Panc1 (cell line): ENCODE results near the gene ASCC3. TPM values are rescaled to one million over a fixed set of nuclear protein-coding genes. Genes with fewer than 3 reads are reported as not detected.

ENCODE experiments used
- ATAC-seq: fragments of 200-7000 bp; cut with Tn5 transposase; 2 replicates; pipeline ENCODE4 v1.9.1; 2020; ENCODE audit warnings: mild to moderate bottlenecking, moderate library complexity
- BruUV-seq: library from RNA; stranded (reverse); fragments of 400-500 nt; replicated peaks from 2 replicates; lab custom pipeline; 2021; lab: Mats Ljungman, UMichigan
- CTCF ChIA-PET: fragments of 300-600 bp; sonication (Branson Sonifier 250); formaldehyde crosslinking; loops from one replicate; lab custom pipeline; 2022; ENCODE audit warnings: antibody characterized with exemption; lab: Charles Lee
- POLR2A ChIA-PET: fragments of 300-600 bp; sonication (Branson Sonifier 250); formaldehyde crosslinking; loops from one replicate; lab custom pipeline; 2022; ENCODE audit warnings: antibody characterized with exemption; lab: Charles Lee
- DNase-seq: peaks from one replicate; pipeline ENCODE4 v3.0.0-alpha.2; 2010; ENCODE audit warnings: low read depth, low spot score
- H3K27ac ChIP-seq: 2 replicates; pipeline ENCODE4 v1.5.1; 2011; ENCODE audit warnings: mild to moderate bottlenecking, low read length, inconsistent platforms
- H3K27me3 ChIP-seq: fragments of 200-500 bp; sonication (Bioruptor generic); 2 replicates; pipeline ENCODE4 v1.6.0; 2014; ENCODE audit warnings: low read length, inconsistent platforms; ENCODE audit not compliant: control insufficient read depth, insufficient read depth
- H3K36me3 ChIP-seq: fragments of 200-500 bp; sonication (Bioruptor generic); 2 replicates; pipeline ENCODE4 v1.5.1; 2014; ENCODE audit warnings: inconsistent platforms, mild to moderate bottlenecking, low read length, moderate library complexity; ENCODE audit not compliant: control insufficient read depth, insufficient read depth
- H3K4me1 ChIP-seq: 2 replicates; pipeline ENCODE4 v1.5.1; 2011; ENCODE audit warnings: inconsistent platforms, mild to moderate bottlenecking, low read length, moderate library complexity; ENCODE audit not compliant: control insufficient read depth, insufficient read depth
- H3K4me3 ChIP-seq, 2 experiments: 2 replicates each; pipeline ENCODE4 v1.5.1; 2011 to 2012; ENCODE audit warnings: low read depth in 2 of 2, low read length in 2 of 2, mild to moderate bottlenecking in 2 of 2, inconsistent platforms in 1 of 2, moderate library complexity in 1 of 2
- H3K9me3 ChIP-seq: fragments of 200-500 bp; sonication (Bioruptor generic); 2 replicates; pipeline ENCODE4 v1.5.1; 2014; ENCODE audit warnings: low read depth, mild to moderate bottlenecking, inconsistent platforms, low read length, moderate library complexity; ENCODE audit not compliant: control insufficient read depth, insufficient read depth
- CTCF ChIP-seq: fragments of 450-650 bp; IDR thresholded peaks from 2 replicates; pipeline ENCODE4 v1.5.1; 2017; ENCODE audit warnings: mild to moderate bottlenecking
- POLR2AphosphoS5 ChIP-seq: IDR thresholded peaks from 2 replicates; pipeline ENCODE4 v1.6.1; 2012; ENCODE audit warnings: mild to moderate bottlenecking, low read depth, low read length, moderate library complexity
- REST ChIP-seq, 2 experiments: IDR thresholded peaks; 2 replicates each; pipeline ENCODE4 v1.6.1; 2011 to 2012; ENCODE audit warnings: low read depth in 2 of 2, control low read depth in 1 of 2, low read length in 1 of 2, mild to moderate bottlenecking in 1 of 2, moderate library complexity in 1 of 2; ENCODE audit not compliant: insufficient read depth in 1 of 2
- SIN3A ChIP-seq: IDR thresholded peaks from 2 replicates; pipeline ENCODE4 v1.6.1; 2012; ENCODE audit warnings: low read depth, mild to moderate bottlenecking, low read length, moderate library complexity, borderline replicate concordance; ENCODE audit not compliant: insufficient read depth
- TCF7L2 ChIP-seq: IDR thresholded peaks from 2 replicates; pipeline ENCODE4 v1.6.1; 2011; ENCODE audit warnings: mild to moderate bottlenecking, low read depth, low read length, inconsistent platforms
- in situ Hi-C: cut with HindIII; loops from 2 replicates; pipeline ENCODE4 v1.10.0; 2016; ENCODE audit warnings: low sequenced_read_pairs, low pct_unique_long_range_greater_than_20kb
- intact Hi-C: fragments of 100-400 bp; cut with micrococcal nuclease; formaldehyde crosslinking; loops from one replicate; pipeline ENCODE4 v1.10.0; 2022; ENCODE audit not compliant: unreplicated experiment
- total RNA-seq: library from RNA; stranded (reverse); gene quantifications from one replicate; pipeline ENCODE4 v1.2.1, GENCODE V29; 2021; ENCODE audit not compliant: unreplicated experiment

Gene ASCC3
- total RNA-seq, 1 experiment from 2014 or later, result 46.9 TPM

- in situ Hi-C loops, result no loop called here
- Histone ChIP-seq H3K36me3 (no peaks in the 10 kb centered on the region), H3K4me1 (no peaks in the 10 kb centered on the region), H3K27me3 (no peaks in the 10 kb centered on the region), H3K9me3 (no peaks in the 10 kb centered on the region), H3K27ac (no peak overlapping the region), H3K4me3 (no peak overlapping the region)
- intact Hi-C loops, result no loop called here
- ChIA-PET POLR2A (no interaction called here), CTCF (no interaction called here)
- BruUV-seq, result no TSS peak
- no peak for DNase-seq
- ATAC-seq, result no peak
- TF ChIP-seq POLR2AphosphoS5, result no peak
- no peak for TF ChIP-seq CTCF
- TF ChIP-seq REST (IDR thresholded peaks at IDR 0.05; ENCODE audit: insufficient read depth in 1 of 2, low read depth in 2 of 2, low read length in 1 of 2), result no peak
- TF ChIP-seq TCF7L2, result no peak
- no peak for TF ChIP-seq SIN3A
These were observed 58.1 kb downstream of the ASCC3 start for GRCh38 chr6:100823041-100823440.

GRCh38 chr6:100818066-100818465 is 63.1 kb downstream of the ASCC3 start:
- no peaks in the 10 kb centered on the region for H3K27me3 ChIP-seq
- POLR2A ChIA-PET, result no interaction called here
- H3K27ac ChIP-seq, result no peak overlapping the region
- CTCF ChIA-PET, result no interaction called here
- H3K4me1 ChIP-seq, result no peaks in the 10 kb centered on the region
- TF ChIP-seq POLR2AphosphoS5, result no peak
- TF ChIP-seq TCF7L2, result no peak
- no peak for TF ChIP-seq CTCF
- TF ChIP-seq REST (IDR thresholded peaks at IDR 0.05; ENCODE audit: insufficient read depth in 1 of 2, low read depth in 2 of 2, low read length in 1 of 2), result no peak
- no peak for TF ChIP-seq SIN3A
- BruUV-seq, result no TSS peak
- intact Hi-C loops, result no loop called here
- DNase-seq (no peak), ATAC-seq (no peak)
- H3K4me3 ChIP-seq, result no peak overlapping the region
- in situ Hi-C loops, result no loop called here
- H3K9me3 ChIP-seq, result no peaks in the 10 kb centered on the region
- H3K36me3 ChIP-seq, result no peaks in the 10 kb centered on the region
